ENCODE measurements around the gene EPB41L5. TPM values are rescaled to one million over a fixed set of nuclear protein-coding genes. Genes with fewer than 3 reads are reported as not detected.

Gene EPB41L5
- total and polyA plus RNA-seq, 9 of the 15 experiments (the other 6 are each of a cell fraction or from before 2014, with no cell fraction given) = 2.3 to 14.1 (median 8.2) TPM

- ATAC-seq (no peak), DNase-seq (ENCODE audit: extremely low read depth in 1 of 4, low spot score in 3 of 4) (no peak), FAIRE-seq (no peak)
- intact Hi-C loops (cut with micrococcal nuclease) (no loop called here), in situ Hi-C loops (cut with MboI) (no loop called here)
- Histone ChIP-seq H3K4me2 (ENCODE audit: insufficient read depth, low read length) (no peak overlapping the region), H3K36me3 (ENCODE audit: control insufficient read depth, insufficient read depth, low read length) (no peaks in the 10 kb centered on the region), H3K9ac (ENCODE audit: insufficient read depth in 1 of 2, low read depth in 2 of 2, low read length in 2 of 2) (no peak overlapping the region), H3K27ac (ENCODE audit: extremely low read depth, low read depth, low read length) (no peak overlapping the region), H3K9me3 (replicated peaks; ENCODE audit: control insufficient read depth, insufficient read depth, low read depth, low read length) (no peaks in the 10 kb centered on the region), H3K27me3 (ENCODE audit: control insufficient read depth in 2 of 2, insufficient read depth in 2 of 2, low read length in 2 of 2) (no peaks in the 10 kb centered on the region), H2AFZ (ENCODE audit: low read depth, low read length) (no peak overlapping the region), H4K20me1 (replicated peaks; ENCODE audit: control insufficient read depth, insufficient read depth, low read length) (no peaks in the 10 kb centered on the region), H3K4me3 (no peak overlapping the region), H3K79me2 (ENCODE audit: control insufficient read depth, insufficient read depth, low read length) (no peaks in the 10 kb centered on the region), H3K4me1 (replicated peaks in 1 of 2; ENCODE audit: control insufficient read depth in 2 of 2, insufficient read depth in 2 of 2, low read length in 2 of 2) (no peaks in the 10 kb centered on the region), H3K9me1 (ENCODE audit: control insufficient read depth, insufficient read depth, low read length) (no peaks in the 10 kb centered on the region)
- ChIA-PET POLR2A (no interaction called here), CTCF (ENCODE audit: low intra/inter-chr PET ratio) (no interaction called here)
- TF ChIP-seq IRF2 (CRISPR knock-in tag; IDR thresholded peaks at IDR 0.05) = no peak
- TF ChIP-seq E2F1 (CRISPR knock-in tag; IDR thresholded peaks at IDR 0.05) = no peak
- no peak for TF ChIP-seq GABPA (tag; conservative IDR thresholded peaks at IDR 0.05; ENCODE audit: low read depth)
- BruUV-seq (replicated peaks) = no TSS peak
- 15% methylated on average over 3 of the region's 3 CpGs for WGBS (ENCODE audit: insufficient coverage, low coverage, missing lambda C conversion rate)
Observed at GRCh38 chr2:120148669-120149068, 135.8 kb downstream of the EPB41L5 start.

- WGBS (ENCODE audit: insufficient coverage, low coverage, missing lambda C conversion rate) = 78% methylated on average over 2 of the region's 2 CpGs
- H3K4me2 ChIP-seq (ENCODE audit: insufficient read depth, low read length) = no peak overlapping the region
- no peak overlapping the region for H3K27ac ChIP-seq (ENCODE audit: extremely low read depth, low read depth, low read length)
- no peak overlapping the region for H3K4me3 ChIP-seq
- no peaks in the 10 kb centered on the region for H3K4me1 ChIP-seq (replicated peaks in 1 of 2; ENCODE audit: control insufficient read depth in 2 of 2, insufficient read depth in 2 of 2, low read length in 2 of 2)
- TF ChIP-seq FOXK2 (conservative IDR thresholded peaks at IDR 0.05 in 1 of 2, IDR thresholded peaks at IDR 0.05 in 1 of 2; ENCODE audit: low read depth in 2 of 2) = no peak
- TF ChIP-seq RBFOX2 (IDR thresholded peaks at IDR 0.05; ENCODE audit: low read depth, low read length) = no peak
- TF ChIP-seq RBM39 (optimal IDR thresholded peaks at IDR 0.05; ENCODE audit: low read depth, low read length) = no peak
- CTCF ChIA-PET (ENCODE audit: low intra/inter-chr PET ratio) = no interaction called here
- DNase-seq (ENCODE audit: extremely low read depth in 1 of 4, low spot score in 3 of 4) (no peak), ATAC-seq (no peak), FAIRE-seq (no peak)
- H2AFZ ChIP-seq (ENCODE audit: low read depth, low read length) = no peak overlapping the region
- no peaks in the 10 kb centered on the region for H4K20me1 ChIP-seq (replicated peaks; ENCODE audit: control insufficient read depth, insufficient read depth, low read length)
- intact Hi-C loops (cut with micrococcal nuclease) = no loop called here
- no peaks in the 10 kb centered on the region for H3K9me1 ChIP-seq (ENCODE audit: control insufficient read depth, insufficient read depth, low read length)
- no peaks in the 10 kb centered on the region for H3K9me3 ChIP-seq (replicated peaks; ENCODE audit: control insufficient read depth, insufficient read depth, low read depth, low read length)
- H3K36me3 ChIP-seq (ENCODE audit: control insufficient read depth, insufficient read depth, low read length) = no peaks in the 10 kb centered on the region
- no peaks in the 10 kb centered on the region for H3K79me2 ChIP-seq (ENCODE audit: control insufficient read depth, insufficient read depth, low read length)
- H3K27me3 ChIP-seq (ENCODE audit: control insufficient read depth in 2 of 2, insufficient read depth in 2 of 2, low read length in 2 of 2) = no peaks in the 10 kb centered on the region
- BruUV-seq (replicated peaks) = no TSS peak
- in situ Hi-C loops (cut with MboI) = no loop called here
- POLR2A ChIA-PET = interaction anchor here (0.6 kb wide), 1 partner anchor 93 kb away, joined by 3 read pairs; no protein-coding TSS in a partner anchor
- no peak overlapping the region for H3K9ac ChIP-seq (ENCODE audit: insufficient read depth in 1 of 2, low read depth in 2 of 2, low read length in 2 of 2)
Observed at GRCh38 chr2:120149406-120149805, 136.5 kb downstream of the EPB41L5 start.
